SK-N-SH (cell line): ENCODE measurements around the gene EXOC2.

Experiments used
- CHD2 ChIP-seq: fragments of 150-350 bp; IDR thresholded peaks from 2 replicates; pipeline ENCODE4 v1.6.1; 2018; ENCODE audit warnings: low read length; ENCODE audit not compliant: partially characterized antibody
- CTCF ChIP-seq: fragments of 200-600 bp; sonication (generic); IDR thresholded peaks from 2 replicates; pipeline ENCODE4 v1.6.1; 2017; ENCODE audit warnings: antibody characterized with exemption, mild to moderate bottlenecking, moderate library complexity
- EP300 ChIP-seq, 2 experiments: IDR thresholded peaks; 2 replicates each; pipeline versions ENCODE4 v1.4.0 to v1.6.1; 2012; ENCODE audit warnings: borderline replicate concordance in 1 of 2, low read depth in 1 of 2, low read length in 1 of 2
- EZH2phosphoT487 ChIP-seq: fragments of 200-600 bp; sonication (generic); IDR thresholded peaks from 2 replicates; pipeline ENCODE4 v1.6.1; 2017; ENCODE audit warnings: low read depth, mixed run types, mild to moderate bottlenecking, antibody characterized with exemption, moderate library complexity, borderline replicate concordance
- POLR2AphosphoS5 ChIP-seq: IDR thresholded peaks from 2 replicates; pipeline ENCODE4 v1.6.1; 2012; ENCODE audit warnings: low read depth, low read length
- TCF12 ChIP-seq: IDR thresholded peaks from 2 replicates; pipeline ENCODE4 v1.4.0; 2012
- USF1 ChIP-seq: IDR thresholded peaks from 2 replicates; pipeline ENCODE4 v1.4.0; 2012; ENCODE audit warnings: low read depth, borderline replicate concordance
- YY1 ChIP-seq: IDR thresholded peaks from 2 replicates; pipeline ENCODE4 v1.4.0; 2012; ENCODE audit warnings: low read depth, mild to moderate bottlenecking

- TF ChIP-seq CTCF (no peak), USF1 (no peak), EP300 (IDR thresholded peaks at IDR 0.05; ENCODE audit: borderline replicate concordance in 1 of 2, low read depth in 1 of 2, low read length in 1 of 2) (no peak), TCF12 (no peak), CHD2 (no peak), EZH2phosphoT487 (no peak), POLR2AphosphoS5 (no peak), YY1 (no peak)
Observed at GRCh38 chr6:635233-635632, 57.7 kb downstream of the EXOC2 start.
